Endothelial cell of umbilical vein (primary cell): ENCODE measurements around the gene DEDD. TPM values are rescaled to one million over a fixed set of nuclear protein-coding genes. Genes with fewer than 3 reads are reported as not detected.

Experiments used
- BruUV-seq: library from RNA; stranded (reverse); fragments of 400-500 nt; replicated peaks from 2 replicates; lab custom pipeline; 2021; lab: Mats Ljungman, UMichigan
- CTCF ChIA-PET: fragments of 300-600, 350-600 bp; sonication (Branson Sonifier 250); formaldehyde crosslinking; loops from one replicate; lab custom pipeline; 2021; ENCODE audit warnings: antibody characterized with exemption, inconsistent platforms; lab: Charles Lee
- POLR2A ChIA-PET: fragments of 300-600, 350-600 bp; sonication (Branson Sonifier 250); formaldehyde crosslinking; loops from one replicate; lab custom pipeline; 2021; ENCODE audit warnings: antibody characterized with exemption, inconsistent platforms; lab: Charles Lee
- DNase-seq: peaks from one replicate; pipeline ENCODE4 v3.0.0-alpha.2; 2011; ENCODE audit warnings: low read depth, low spot score
- FAIRE-seq: peaks from 2 replicates; lab custom pipeline; 2011; peaks lifted over from hg19 to GRCh38; lab: Jason Lieb, UNC
- H2AFZ ChIP-seq: 2 replicates; pipeline ENCODE4 v1.6.0; 2012; ENCODE audit warnings: low read depth, low read length, control low read depth, inconsistent platforms
- H3K27ac ChIP-seq: 2 replicates; pipeline ENCODE4 v1.5.1; 2011; ENCODE audit warnings: low read depth, mild to moderate bottlenecking, control low read depth, low read length, moderate library complexity; ENCODE audit not compliant: insufficient read depth
- H3K27me3 ChIP-seq, 2 experiments: 2 replicates each; pipeline versions ENCODE4 v1.6.0 to v1.6.1; 2011; ENCODE audit warnings: low read length in 2 of 2, mixed read lengths in 1 of 2; ENCODE audit not compliant: control insufficient read depth in 2 of 2, insufficient read depth in 2 of 2
- H3K36me3 ChIP-seq, 2 experiments: 2 replicates in 1 of 2; 3 replicates in 1 of 2; pipeline ENCODE4 v1.5.1; 2011; ENCODE audit warnings: low read length in 2 of 2, mild to moderate bottlenecking in 1 of 2, moderate library complexity in 1 of 2; ENCODE audit not compliant: control insufficient read depth in 2 of 2, insufficient read depth in 2 of 2; ENCODE audit errors: extremely low read depth in 1 of 2
- H3K4me1 ChIP-seq: 3 replicates; pipeline ENCODE4 v1.5.1; 2011; ENCODE audit warnings: mild to moderate bottlenecking, low read length; ENCODE audit not compliant: control insufficient read depth, insufficient read depth; ENCODE audit errors: extremely low read depth
- H3K4me2 ChIP-seq: 2 replicates; pipeline ENCODE4 v1.6.1; 2011; ENCODE audit warnings: low read length, control low read depth, mixed read lengths; ENCODE audit not compliant: insufficient read depth
- H3K4me3 ChIP-seq, 3 experiments: fragments of 200-600 bp in 1 of 3; sonication (generic), shearing (Covaris generic) in 1 of 3; replicated peaks in 1 of 3; 2 replicates each; pipeline ENCODE4 v1.5.1; 2011 to 2016; ENCODE audit warnings: control low read depth in 3 of 3, low read length in 3 of 3, mild to moderate bottlenecking in 2 of 3, inconsistent platforms in 1 of 3, low read depth in 1 of 3, moderate library complexity in 1 of 3; ENCODE audit not compliant: insufficient read depth in 1 of 3
- H3K79me2 ChIP-seq: 2 replicates; pipeline ENCODE4 v1.6.0; 2012; ENCODE audit warnings: low read length, inconsistent platforms; ENCODE audit not compliant: control insufficient read depth, insufficient read depth
- H3K9ac ChIP-seq: replicated peaks from 2 replicates; pipeline ENCODE3; 2011; ENCODE audit warnings: low read length, control low read depth; ENCODE audit not compliant: insufficient read depth; ENCODE audit errors: extremely low read depth
- H3K9me1 ChIP-seq: replicated peaks from 3 replicates; pipeline ENCODE4 v1.6.0; 2011; ENCODE audit warnings: mild to moderate bottlenecking, low read length; ENCODE audit not compliant: control insufficient read depth, insufficient read depth; ENCODE audit errors: extremely low read depth
- H3K9me3 ChIP-seq: replicated peaks from 2 replicates; pipeline ENCODE4 v1.5.1; 2012; ENCODE audit warnings: low read length, inconsistent platforms; ENCODE audit not compliant: control insufficient read depth, insufficient read depth
- H4K20me1 ChIP-seq: replicated peaks from 2 replicates; pipeline ENCODE3; 2011; ENCODE audit warnings: mild to moderate bottlenecking, low read length; ENCODE audit not compliant: control insufficient read depth, insufficient read depth; ENCODE audit errors: extremely low read depth
- CTCF ChIP-seq, 2 donors: IDR thresholded peaks; 1 replicate in 1 of 2; 2 replicates in 1 of 2; pipeline ENCODE4 v1.5.1; 2011; ENCODE audit warnings: low read length in 2 of 2, mild to moderate bottlenecking in 2 of 2, moderate library complexity in 2 of 2, control low read depth in 1 of 2, inconsistent platforms in 1 of 2, low read depth in 1 of 2; ENCODE audit not compliant: insufficient read depth in 1 of 2; ENCODE audit errors: extremely low read depth in 1 of 2
- EZH2 ChIP-seq: IDR thresholded peaks from 2 replicates; pipeline ENCODE4 v1.6.1; 2012; ENCODE audit warnings: borderline replicate concordance, low read depth, mild to moderate bottlenecking, moderate library complexity, low read length, inconsistent platforms; ENCODE audit not compliant: severe bottlenecking
- FOS ChIP-seq: IDR thresholded peaks from 2 replicates; pipeline ENCODE4 v1.6.1; 2011; ENCODE audit warnings: mild to moderate bottlenecking, low read length, moderate library complexity, borderline replicate concordance; ENCODE audit not compliant: insufficient read depth
- GATA2 ChIP-seq: IDR thresholded peaks from 2 replicates; pipeline ENCODE4 v1.7.0; 2011; ENCODE audit warnings: low read depth, mild to moderate bottlenecking, moderate library complexity, mixed read lengths, low read length; ENCODE audit not compliant: insufficient read length, insufficient read depth
- JUN ChIP-seq: IDR thresholded peaks from 2 replicates; pipeline ENCODE4 v1.6.1; 2011; ENCODE audit warnings: borderline replicate concordance, low read depth; ENCODE audit not compliant: insufficient read length, insufficient read depth
- MAX ChIP-seq: IDR thresholded peaks from 2 replicates; pipeline ENCODE4 v1.6.1; 2011; ENCODE audit not compliant: insufficient read depth, insufficient read length
- MYC ChIP-seq: IDR thresholded peaks from one replicate; pipeline ENCODE4 v1.6.1; 2011; ENCODE audit warnings: mild to moderate bottlenecking, low read depth, low read length
- POLR2A ChIP-seq: IDR thresholded peaks from 2 replicates; pipeline ENCODE4 v1.6.1; 2012; ENCODE audit warnings: low read depth, mild to moderate bottlenecking, control low read depth, low read length
- POLR2AphosphoS5 ChIP-seq: IDR thresholded peaks from 2 replicates; pipeline ENCODE4 v1.6.1; 2012; ENCODE audit warnings: low read depth, mild to moderate bottlenecking, control low read depth, low read length, moderate library complexity; ENCODE audit not compliant: insufficient read depth
- dilution Hi-C: fragments of 300-500 bp; cut with MboI; formaldehyde crosslinking; loops from one replicate; pipeline ENCODE4 v1.15.0; 2019; ENCODE audit warnings: low sequenced_read_pairs; ENCODE audit not compliant: extremely low pct_ligation_motif_present
- intact Hi-C: fragments of 100-400 bp; cut with micrococcal nuclease; formaldehyde crosslinking; loops from one replicate; pipeline ENCODE4 v1.10.0; 2022
- polyA plus RNA-seq, 4 experiments: library from polyadenylated mRNA; depleted of rRNA in 3 of 4; stranded (reverse) in 3 of 4; unstranded in 1 of 4; fragments of >200 nt; gene quantifications; 2 replicates each; pipeline versions ENCODE4 v1.2.1 to v1.2.3, GENCODE V29; 2011 to 2012; ENCODE audit warnings: missing spikeins in 1 of 4
- total RNA-seq: library from RNA; stranded (reverse); gene quantifications from 2 replicates; pipeline ENCODE4 v1.2.3, GENCODE V29; 2021

The DEDD gene
- total and polyA plus RNA-seq, 2 donors (not counting 3 experiments of a cell fraction or from before 2014, with no cell fraction given) = 50.2 to 78.3 TPM

GRCh38 chr1:161137881-161138280 lies 5.4 kb upstream of the DEDD start:
- dilution Hi-C loops = no loop called here
- no peak overlapping the region for H3K4me2 ChIP-seq
- no peak for FAIRE-seq

More at GRCh38 chr1:161137881-161138280, 5.4 kb upstream of the DEDD start:
- Histone ChIP-seq H4K20me1 (no peaks in the 10 kb centered on the region), H3K4me1 (peaks cover 5% of the 10 kb centered on the region), H3K36me3 (no peaks in the 10 kb centered on the region), H3K27ac (no peak overlapping the region), H3K9ac (no peak overlapping the region), H3K9me3 (no peaks in the 10 kb centered on the region), H2AFZ (no peak overlapping the region), H3K9me1 (no peaks in the 10 kb centered on the region), H3K79me2 (peaks cover 15% of the 10 kb centered on the region), H3K27me3 (no peaks in the 10 kb centered on the region), H3K4me3 (no peak overlapping the region)
- TF ChIP-seq EZH2 (no peak), POLR2A (no peak), CTCF (IDR thresholded peaks at IDR 0.05; ENCODE audit: extremely low read depth in 1 of 2, insufficient read depth in 1 of 2, low read depth in 1 of 2, low read length in 2 of 2) (no peak), FOS (no peak), GATA2 (no peak), POLR2AphosphoS5 (no peak), MYC (no peak), JUN (no peak), MAX (no peak)
- intact Hi-C loops = loop anchor here (2.0 kb wide), 1 partner anchor 93 kb away; the partner anchor contains the start of gene USF1
- DNase-seq = no peak
- CTCF ChIA-PET = interaction anchor here (0.9 to 5.4 kb wide), 12 partner anchors 10 to 303 kb away, joined by 3 to 51 read pairs (median 4); partner anchors contain the start of genes KLHDC9 and UFC1
- no TSS peak for BruUV-seq
- POLR2A ChIA-PET = interaction anchor here (0.6 kb wide), 1 partner anchor 33 kb away, joined by 4 read pairs; no protein-coding TSS in a partner anchor
